Mucosa of descending colon (tissue), 3 donors: Measurements from ENCODE around the gene APOA4. TPM values are rescaled to one million over a fixed set of nuclear protein-coding genes. Genes with fewer than 3 reads are reported as not detected.
A peak's percentile ranks its signal among the peaks of the same experiment; 100 is the strongest.

Source experiments
- ATAC-seq: fragments of 200-7000 bp; cut with Tn5 transposase; one replicate; pipeline ENCODE4 v1.9.1; 2020; ENCODE audit warnings: mild to moderate bottlenecking, moderate library complexity
- DNase-seq, 3 donors: peaks; one replicate each; pipeline ENCODE4 v3.0.0-alpha.2; 2020
- H3K36me3 ChIP-seq: fragments of 200-600 bp; one replicate; pipeline ENCODE4 v1.8.0; 2021; ENCODE audit warnings: low read depth, mild to moderate bottlenecking
- H3K4me1 ChIP-seq: fragments of 200-600 bp; one replicate; pipeline ENCODE4 v1.8.0; 2021; ENCODE audit warnings: low read depth, mild to moderate bottlenecking
- H3K4me3 ChIP-seq: fragments of 200-600 bp; one replicate; pipeline ENCODE4 v1.8.0; 2021; ENCODE audit warnings: mild to moderate bottlenecking
- H3K9me3 ChIP-seq: fragments of 200-600 bp; one replicate; pipeline ENCODE4 v1.8.0; 2021; ENCODE audit warnings: mild to moderate bottlenecking
- CTCF ChIP-seq: fragments of 200-600 bp; IDR thresholded peaks from one replicate; pipeline ENCODE4 v1.8.0; 2022; ENCODE audit warnings: antibody characterized with exemption, mild to moderate bottlenecking
- intact Hi-C, 2 donors: fragments of 100-400 bp; cut with DNase I in 1 of 2; cut with micrococcal nuclease in 1 of 2; formaldehyde crosslinking; loops; one replicate each; pipeline versions ENCODE4 v1.11.0 to v1.11.1; 2022; cut with DNase I, micrococcal nuclease
- total RNA-seq, 3 donors: library from RNA; stranded (reverse); fragmentation: NEBNext Ultra II Directional in 2 of 3; extraction: Animal tissue kit (Norgen Biotek cat#: 25700) in 2 of 3; gene quantifications; one replicate each; pipeline versions ENCODE4 v1.2.1 to v1.2.4, GENCODE V29; 2021 to 2023
- donor health status: DM: no; HTN: no; CAD: no; lungs with moderate emphysema.
- donor health status: DM: no; HTN: no; CAD: no.
- donor health status: DM: no; HTN: yes; CAD: no.

The APOA4 gene
- total RNA-seq, 3 donors from 2014 or later: not detected

DNA sequence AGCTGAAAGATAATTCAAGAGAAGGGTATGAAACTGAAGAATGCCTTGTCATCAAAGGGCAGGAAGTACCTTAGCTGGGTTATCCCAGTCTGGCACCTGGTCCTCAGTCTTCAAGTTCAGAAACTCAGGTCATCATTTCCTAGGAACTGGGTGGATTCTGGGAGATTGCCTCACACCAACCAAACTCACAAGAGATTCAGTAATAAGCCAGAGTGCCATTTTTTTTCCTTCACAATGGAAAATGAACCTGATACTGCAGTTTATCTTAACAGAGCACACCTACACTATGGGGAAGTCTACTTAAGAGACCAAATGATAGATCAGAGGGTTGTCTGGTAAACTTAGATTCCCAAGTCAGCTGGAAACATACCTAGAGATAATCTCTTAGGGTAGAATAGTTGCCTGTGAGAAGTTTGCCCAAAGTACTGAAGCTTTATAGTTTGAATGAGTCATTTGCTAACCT, 46.6 kb downstream of the APOA4 start:
- Histone ChIP-seq H3K4me1 (peaks cover 6% of the 10 kb centered on the region), H3K4me3 (no peak overlapping the region), H3K9me3 (no peaks in the 10 kb centered on the region), H3K36me3 (peaks cover 6% of the 10 kb centered on the region)
- TF ChIP-seq CTCF: no peak
- DNase-seq: no peak
- intact Hi-C loops: no loop called here
- no peak for ATAC-seq

DNA sequence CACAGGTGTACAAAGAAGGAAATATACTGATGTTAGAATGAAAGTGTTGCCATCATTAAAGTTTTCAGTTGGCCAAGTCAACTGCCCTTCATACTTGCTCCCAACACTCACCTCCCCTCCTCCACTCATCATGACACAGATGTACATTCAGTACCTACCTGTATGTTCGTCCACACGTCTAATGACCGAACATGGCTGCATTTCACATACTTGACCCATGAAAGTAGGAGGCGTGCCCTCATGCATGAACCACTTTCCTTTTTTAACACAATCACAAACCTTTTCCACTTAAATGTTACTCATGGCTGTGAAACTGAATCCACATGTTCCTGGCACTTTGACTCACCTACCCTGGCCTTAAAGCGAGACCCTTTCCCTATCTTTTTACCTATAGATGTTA, 47.1 kb downstream of the APOA4 start:
- intact Hi-C loops: no loop called here

GRCh38 chr11:116774661-116775060, 48.4 kb downstream of the APOA4 start:
- H3K9me3 ChIP-seq: no peaks in the 10 kb centered on the region
- ATAC-seq (no peak), DNase-seq (no peak)
- intact Hi-C loops: no loop called here
- TF ChIP-seq CTCF: no peak
- H3K4me1 ChIP-seq: peaks cover 12% of the 10 kb centered on the region
- H3K4me3 ChIP-seq: no peak overlapping the region
- H3K36me3 ChIP-seq: peaks cover 6% of the 10 kb centered on the region

More for the DNA sequence above, 47.1 kb downstream of the APOA4 start:
- Histone ChIP-seq H3K9me3 (no peaks in the 10 kb centered on the region), H3K4me3 (no peak overlapping the region), H3K36me3 (peaks cover 6% of the 10 kb centered on the region), H3K4me1 (peaks cover 12% of the 10 kb centered on the region)
- ATAC-seq: no peak
- no peak for TF ChIP-seq CTCF
- DNase-seq: no peak

DNA sequence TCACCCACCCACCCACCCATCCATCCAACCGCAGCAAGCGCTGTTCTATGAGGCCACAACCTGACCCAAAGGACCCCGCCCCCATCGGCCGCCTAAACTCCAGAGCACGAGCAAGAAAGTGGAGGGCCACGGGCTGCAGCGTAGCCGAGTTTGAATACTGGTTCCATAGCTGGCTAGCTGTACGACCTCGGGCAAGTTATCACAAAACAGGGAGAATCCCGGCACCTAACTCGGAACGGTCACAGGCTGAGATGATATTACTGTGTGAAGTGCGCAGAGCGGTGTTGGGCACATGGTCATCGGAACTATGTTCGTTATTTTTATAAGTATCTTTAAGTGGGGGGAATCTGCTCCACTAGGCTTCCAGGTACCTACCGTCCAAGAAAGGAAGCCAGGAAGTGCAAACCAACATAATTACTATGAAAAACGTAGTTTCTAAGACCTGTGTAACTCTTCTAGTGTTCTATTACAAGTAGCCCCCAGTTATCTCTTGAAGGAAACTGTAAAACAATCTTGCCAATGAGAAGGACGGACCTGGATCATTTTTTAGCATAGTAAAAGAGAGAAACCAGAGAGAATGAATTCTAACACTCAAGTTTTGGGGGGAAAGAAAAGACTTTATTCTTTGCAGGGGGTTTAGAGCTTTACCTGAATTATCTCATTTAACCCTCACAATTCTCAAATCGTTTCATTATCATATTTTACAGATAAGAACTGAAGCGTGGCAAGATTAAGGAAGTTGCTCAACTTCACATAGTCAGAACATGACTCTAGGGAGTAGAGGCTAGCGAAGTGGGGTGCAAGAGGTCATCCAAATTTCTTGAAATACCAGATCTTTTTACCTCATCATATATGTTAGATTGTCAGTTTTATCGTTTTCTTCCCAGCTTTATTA, 49.7 kb downstream of the APOA4 start:
- no peak for TF ChIP-seq CTCF
- peak; percentile 56 for ATAC-seq
- Histone ChIP-seq H3K4me3 (peak overlapping the region; percentile 74), H3K36me3 (peaks cover 5% of the 10 kb centered on the region), H3K9me3 (no peaks in the 10 kb centered on the region), H3K4me1 (peaks cover 12% of the 10 kb centered on the region)
- DNase-seq: no peak
- intact Hi-C loops: no loop called here

DNA sequence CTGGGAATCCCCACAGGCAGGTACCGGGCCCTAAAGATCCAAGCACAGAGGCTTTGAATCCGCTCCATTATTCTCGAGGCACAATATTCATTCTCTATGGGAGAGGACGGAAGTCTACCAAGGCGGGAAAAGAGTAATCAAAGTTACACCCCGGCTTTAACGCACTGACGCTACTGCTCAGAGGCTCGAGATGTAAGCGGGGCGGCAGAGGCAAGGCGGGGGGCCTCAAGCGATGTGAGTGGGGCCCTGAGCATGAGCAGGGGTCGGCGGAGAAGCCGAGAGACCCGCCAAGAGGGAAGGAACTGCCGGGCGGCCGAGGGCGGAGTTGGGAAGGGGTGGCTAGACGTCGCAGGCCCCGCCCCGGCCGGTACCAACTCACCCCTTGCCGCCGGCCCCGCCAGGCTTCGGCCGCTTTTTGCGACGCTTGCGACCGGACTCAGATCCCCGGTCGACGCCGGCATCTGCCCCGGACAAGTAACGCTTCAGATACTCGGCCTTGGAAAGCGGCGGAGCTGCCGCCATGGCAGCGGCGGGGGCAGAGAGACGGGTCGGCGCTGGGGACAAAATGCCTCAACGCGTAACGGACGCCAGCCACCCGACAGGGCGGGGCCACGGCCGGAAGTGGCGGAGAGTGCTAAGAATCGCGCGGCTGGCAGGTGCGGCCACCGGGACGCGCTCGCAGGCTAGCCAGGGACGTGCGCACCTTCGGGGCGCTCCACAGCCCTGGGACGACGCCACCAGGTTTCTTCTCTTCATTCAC, 50.5 kb downstream of the APOA4 start, which contains the start of gene BUD13:
BUD13 (minus strand) TSS at position 545 of the 760 bp plus-strand sequence; CDS start at position 522, 23 bp downstream.
- ATAC-seq (peak; percentile 98), DNase-seq (peak; percentile 94 to 97 (median 96))
- peak within 1 kb of the TSS; percentile 74 for H3K4me3 ChIP-seq
- H3K9me3 ChIP-seq: no peaks in the 10 kb centered on the region
- intact Hi-C loops: no loop called here
- TF ChIP-seq CTCF: no peak
- no peaks in the 10 kb centered on the region for H3K36me3 ChIP-seq
- peaks cover 12% of the 10 kb centered on the region for H3K4me1 ChIP-seq
